ENCODE results near the gene CEACAM8.
"Not testable (repeated sequence)": the region's sequence is repeated elsewhere in the genome, so short reads cannot be mapped to it uniquely, and the experiment has no call there.

The CEACAM8 gene

DNA sequence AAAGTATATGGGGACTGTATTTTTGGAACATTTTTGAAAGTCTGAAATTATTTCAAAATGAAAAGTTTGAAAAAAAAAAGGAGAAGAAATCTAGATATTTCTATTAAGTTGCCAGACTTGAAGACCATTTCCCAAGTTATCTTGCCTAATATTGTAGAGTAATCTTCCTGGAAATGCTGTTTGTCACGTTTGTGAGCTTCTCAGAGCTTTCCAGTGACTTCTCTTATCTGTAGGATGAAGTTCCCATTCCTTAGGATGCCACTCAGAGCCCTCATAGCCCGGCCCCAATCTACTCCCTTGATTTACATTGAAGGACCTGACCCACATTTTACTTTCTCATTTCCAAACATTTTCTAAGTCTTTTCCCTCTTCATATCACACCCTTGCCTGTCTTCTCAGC, 23.6 kb downstream of the CEACAM8 start:
- no peak for FAIRE-seq

- no peak for FAIRE-seq
These were observed 25.5 kb downstream of the CEACAM8 start for GRCh38 chr19:42569193-42569592.

DNA sequence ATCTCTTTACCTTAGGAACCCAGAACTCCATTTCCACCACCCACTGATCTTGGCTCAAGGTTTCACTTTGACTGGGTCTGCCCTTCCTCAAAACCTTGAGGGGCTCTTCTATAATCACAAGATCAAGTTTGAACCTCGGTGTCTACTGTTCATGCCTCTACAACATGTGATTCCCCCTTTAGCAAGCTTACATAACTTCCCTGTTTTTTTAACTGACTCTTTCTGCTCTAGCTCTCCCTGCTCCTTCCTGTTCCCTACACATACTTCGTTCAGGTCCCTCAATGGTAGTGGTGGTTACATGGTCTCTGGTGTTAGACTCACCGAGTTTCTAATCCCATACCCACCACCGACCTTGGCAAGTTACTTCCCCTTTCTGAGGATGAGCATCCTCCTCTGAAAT, 26.7 kb downstream of the CEACAM8 start:
- no peak for FAIRE-seq

DNA sequence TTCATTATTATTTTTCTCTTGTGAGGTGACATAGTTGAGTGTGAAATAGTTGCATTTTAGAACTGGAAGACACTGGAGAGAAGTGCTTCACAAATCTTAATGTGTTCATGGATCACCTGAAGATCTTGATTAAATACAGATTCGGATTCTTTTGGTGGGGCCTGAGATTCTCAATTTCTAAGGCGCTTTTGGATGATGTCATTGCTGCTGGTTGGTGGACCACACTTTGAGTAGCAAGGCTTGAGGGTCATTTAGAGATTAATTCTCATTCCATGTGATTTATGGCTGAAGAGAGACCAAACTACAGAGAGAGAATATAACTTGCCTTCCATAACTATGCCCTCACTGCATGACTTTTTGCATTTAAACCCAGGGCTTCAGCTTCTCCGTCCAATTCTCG, 27.2 kb downstream of the CEACAM8 start:
- no peak for FAIRE-seq

DNA sequence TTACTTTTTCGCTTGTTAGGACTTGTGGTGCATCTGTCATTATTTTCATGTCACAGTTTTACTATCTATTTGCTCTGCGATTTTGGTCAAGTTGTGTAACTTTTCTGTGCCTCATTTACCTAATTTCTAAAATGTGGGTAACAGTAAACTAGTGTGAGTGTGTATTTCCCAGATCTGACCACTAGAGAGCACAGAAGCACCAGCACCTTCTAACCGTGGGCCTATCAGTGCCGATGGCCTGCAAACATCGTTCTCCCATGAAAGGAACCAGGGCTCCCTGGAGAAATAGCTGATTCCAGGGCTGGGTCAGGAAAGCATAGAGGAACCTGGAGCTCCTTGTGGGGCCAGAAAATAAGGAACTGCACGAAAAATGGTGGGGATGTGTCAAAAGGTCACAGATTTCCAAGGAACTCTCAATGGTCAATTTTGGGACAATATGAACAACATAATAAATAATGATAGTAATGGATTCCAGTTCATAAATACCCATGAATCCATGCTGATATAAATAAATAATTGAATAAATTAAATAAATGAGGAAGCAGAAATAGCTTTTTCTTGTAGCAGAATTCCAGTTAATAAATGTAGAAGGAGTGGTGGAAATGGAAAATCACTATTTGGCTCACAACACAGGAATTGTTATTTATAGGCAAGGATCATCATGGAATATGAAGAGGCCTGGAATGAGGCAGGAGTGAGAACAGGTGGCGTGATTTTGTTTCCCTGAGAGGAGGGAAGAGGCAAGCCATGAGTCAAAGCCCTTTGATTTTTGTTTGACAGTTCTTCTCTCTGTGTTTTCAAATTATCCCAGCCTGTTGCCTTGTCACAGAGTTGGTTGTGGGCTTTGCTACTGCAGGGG, 31.1 kb downstream of the CEACAM8 start:
- FAIRE-seq: peak; percentile 72

GRCh38 chr19:42561512-42561911, 33.2 kb downstream of the CEACAM8 start:
- FAIRE-seq: no peak

DNA sequence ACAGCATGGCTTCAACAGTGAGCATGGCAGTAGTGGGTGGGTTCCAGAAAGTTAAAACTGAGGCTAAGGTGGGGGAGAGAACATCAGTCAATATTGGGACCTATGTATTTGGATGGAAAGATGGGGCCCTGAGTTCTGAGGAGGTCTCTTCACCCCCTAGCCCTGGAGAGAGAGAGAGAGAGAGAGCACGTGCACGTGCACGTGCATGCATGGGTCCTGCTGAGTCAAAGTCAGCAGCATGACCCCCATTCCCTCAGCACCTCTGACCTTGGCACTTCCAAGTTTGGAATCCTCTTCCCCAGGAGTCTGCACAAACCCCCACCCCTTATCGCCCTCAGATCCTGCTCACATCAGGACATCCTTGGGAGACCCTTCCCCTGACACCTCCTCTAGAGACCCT, 34.0 kb downstream of the CEACAM8 start:
- FAIRE-seq: no peak

DNA sequence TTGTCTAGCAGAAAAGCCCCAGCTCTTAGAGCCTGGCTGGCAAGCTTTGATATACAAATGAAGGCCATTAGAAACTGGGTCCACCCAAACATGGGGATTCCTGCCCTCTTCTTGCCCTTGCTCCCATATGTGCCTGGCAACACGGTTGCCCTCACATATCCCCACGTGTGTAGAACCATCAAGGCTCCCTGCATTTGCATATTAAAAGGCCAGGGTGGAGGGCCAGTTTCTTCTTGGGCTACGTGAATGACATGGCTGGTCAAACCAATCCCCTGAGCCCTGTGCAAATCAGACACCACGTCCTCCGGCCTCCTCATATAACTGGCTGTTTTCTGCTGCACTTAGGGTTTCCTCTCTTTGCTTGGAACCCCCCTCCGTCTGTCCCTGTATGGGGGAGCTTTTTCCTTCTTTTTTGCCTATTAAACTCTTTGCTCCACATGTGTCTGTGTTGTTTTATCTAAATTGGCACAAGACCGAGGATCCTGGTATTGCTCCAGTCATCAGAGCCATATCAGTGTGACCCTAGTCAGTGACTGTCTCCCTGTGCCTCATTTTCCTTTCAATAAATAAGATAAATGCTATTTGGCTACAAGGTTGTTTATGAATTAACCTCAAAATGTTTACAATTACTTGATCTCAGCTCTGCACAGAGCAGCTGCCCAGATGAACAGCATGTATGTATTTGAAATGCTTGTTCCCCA, 36.1 kb downstream of the CEACAM8 start:
- no peak for FAIRE-seq

DNA sequence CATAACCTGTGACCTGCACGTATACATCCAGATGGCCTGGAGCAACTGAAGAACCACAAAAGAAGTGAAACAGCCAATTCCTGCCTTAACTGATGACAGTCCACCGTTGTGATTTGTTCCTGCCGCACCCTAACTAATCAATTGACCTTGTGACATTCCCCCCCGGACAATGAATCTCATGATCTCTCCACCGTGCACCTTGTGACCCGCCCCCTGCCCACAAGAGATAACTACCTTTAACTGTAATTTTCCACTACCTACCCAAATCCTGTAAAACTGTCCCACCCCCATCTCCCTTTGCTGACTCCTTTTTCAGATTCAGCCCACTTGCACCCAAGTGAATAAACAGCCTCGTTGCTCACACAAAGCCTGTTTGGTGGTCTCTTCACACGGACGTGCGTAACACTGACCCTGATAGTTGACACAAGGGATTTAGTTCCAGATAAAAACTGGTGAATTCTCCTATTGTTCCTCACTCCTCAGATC, 37.3 kb downstream of the CEACAM8 start:
- FAIRE-seq: not testable (repeated sequence)

DNA sequence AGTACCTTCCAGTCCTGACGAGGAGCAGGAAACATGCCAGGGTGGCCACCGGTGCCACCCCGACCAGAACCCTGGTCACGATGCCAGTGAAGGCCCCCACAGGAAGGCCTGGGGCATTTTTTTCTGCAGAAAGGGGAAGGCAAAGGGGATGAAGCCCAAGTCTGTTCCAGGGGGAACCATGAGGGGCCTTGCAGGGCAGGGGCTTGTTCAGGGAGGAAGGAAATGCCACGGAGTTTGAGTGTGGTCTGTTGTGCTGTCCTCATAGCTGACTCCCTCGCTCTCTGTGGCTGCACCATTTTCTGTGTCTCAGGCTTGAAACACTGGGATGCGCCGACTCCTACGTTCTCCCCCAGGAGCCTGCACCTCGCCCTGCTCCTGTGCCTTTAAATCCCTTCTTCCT, 38.9 kb downstream of the CEACAM8 start:
- FAIRE-seq: no peak

DNA sequence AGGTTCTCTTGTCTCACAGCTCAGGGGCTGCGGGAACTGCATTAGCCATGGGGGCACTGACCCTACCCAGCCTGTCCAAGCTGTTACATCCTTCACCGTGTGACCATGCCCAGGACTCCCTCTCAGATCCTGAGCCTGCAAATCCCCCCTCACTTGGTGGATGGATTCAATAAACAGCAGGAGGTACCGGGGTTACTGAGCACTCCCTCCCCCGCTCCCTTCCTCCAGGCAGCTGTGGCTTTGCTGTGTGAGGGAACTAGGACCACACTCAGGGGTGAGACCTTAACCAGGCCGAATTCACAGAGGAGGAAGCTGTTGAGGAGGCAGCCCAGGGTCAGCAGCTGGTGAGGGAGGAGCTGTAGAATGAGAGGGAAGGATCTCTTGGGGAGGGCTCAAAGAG, 39.4 kb downstream of the CEACAM8 start:
- FAIRE-seq: no peak

DNA sequence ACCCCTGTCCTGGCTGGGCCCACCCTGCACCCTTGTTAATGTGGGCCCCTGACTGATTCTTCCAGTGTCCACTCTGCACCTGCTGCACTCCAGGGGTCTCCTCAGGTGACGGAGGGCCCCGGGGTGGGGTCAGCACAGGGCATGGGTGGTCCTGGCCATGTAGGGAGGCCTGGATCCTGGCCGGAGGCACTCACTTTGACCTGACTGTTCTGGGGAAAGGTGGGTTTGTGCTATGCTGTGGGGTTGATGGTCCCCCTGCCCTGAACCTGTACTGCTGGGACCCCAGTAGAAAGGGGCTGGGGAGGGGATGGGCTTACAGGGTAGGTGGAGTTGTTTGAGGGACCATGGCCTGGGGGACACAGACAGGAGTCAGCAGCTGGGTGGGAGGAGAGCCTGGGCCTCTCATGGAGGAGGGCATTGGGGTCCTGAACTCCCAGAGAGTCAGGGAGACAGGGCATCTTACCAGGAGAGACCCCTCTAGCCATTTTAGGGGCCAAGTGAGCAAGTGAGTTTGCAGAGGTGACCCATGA, 40.6 kb downstream of the CEACAM8 start:
- no peak for FAIRE-seq

DNA sequence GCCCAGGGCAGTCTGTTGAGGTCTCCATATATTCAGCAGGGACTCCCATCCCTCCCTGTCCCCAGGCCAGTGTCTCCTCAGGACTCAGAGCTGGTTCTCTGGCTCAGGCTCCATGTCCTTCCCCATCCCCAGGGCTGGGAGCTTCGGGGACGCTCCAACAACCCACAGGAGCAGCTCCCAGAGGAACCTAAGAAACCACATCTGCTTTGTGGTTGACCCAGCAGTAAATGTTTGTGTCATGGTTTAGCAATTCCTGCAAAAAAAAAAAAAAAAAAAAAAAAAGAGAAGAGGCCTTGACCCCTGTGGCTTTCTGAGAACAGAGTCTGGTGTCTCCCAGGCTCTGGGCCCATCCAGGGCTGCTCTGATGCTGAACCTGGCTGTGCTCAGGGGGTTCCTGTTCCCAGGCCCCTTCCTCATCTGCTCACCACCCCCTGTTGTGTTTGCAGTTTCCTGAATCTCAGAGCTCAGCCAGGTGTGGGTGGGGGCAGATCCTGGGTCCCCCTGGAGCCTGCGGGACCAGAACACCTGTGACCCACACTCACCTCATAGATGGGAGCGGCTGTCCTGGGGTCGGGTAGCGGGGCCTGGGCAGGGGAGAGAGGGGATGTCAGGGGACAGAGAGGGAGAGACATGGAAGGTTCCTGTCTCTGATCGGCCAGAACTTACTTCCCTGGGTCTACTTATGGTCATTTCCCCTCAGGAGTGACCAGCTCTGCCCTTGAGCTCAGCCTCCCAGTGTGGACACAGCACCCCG, 41.3 kb downstream of the CEACAM8 start:
- FAIRE-seq: no peak

GRCh38 chr19:42552086-42553065, 42.3 kb downstream of the CEACAM8 start:
- FAIRE-seq: no peak

GRCh38 chr19:42550521-42550920, 44.2 kb downstream of the CEACAM8 start:
- not testable (repeated sequence) for FAIRE-seq

- FAIRE-seq: not testable (repeated sequence)
These were observed 45.7 kb downstream of the CEACAM8 start for GRCh38 chr19:42549067-42549466.

- no peak for FAIRE-seq
These were observed 46.2 kb downstream of the CEACAM8 start for GRCh38 chr19:42548552-42548951.

DNA sequence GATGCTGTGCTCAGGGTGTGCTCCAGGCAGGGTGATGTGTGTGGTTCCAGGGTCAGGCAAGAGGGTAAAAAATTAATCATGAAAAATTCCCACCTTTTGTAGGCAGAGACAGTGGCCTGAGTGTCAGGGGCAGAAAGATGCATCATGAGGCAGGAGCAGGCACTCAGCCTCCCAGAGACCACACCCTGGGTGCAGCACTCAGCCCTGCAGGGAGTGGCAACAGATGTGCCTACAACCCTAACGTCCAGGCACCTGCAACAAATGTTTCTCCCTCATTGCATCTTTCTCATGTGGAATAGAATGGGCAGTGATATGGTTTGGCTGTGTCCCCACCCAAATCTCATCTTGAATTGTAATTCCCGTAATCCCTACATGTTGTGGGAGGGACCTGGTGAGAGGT, 46.8 kb downstream of the CEACAM8 start:
- FAIRE-seq: no peak

- FAIRE-seq: no peak
These were observed 47.8 kb downstream of the CEACAM8 start for GRCh38 chr19:42546831-42547500.

- no peak for FAIRE-seq
These were observed 50.6 kb downstream of the CEACAM8 start for GRCh38 chr19:42544146-42544545.

DNA sequence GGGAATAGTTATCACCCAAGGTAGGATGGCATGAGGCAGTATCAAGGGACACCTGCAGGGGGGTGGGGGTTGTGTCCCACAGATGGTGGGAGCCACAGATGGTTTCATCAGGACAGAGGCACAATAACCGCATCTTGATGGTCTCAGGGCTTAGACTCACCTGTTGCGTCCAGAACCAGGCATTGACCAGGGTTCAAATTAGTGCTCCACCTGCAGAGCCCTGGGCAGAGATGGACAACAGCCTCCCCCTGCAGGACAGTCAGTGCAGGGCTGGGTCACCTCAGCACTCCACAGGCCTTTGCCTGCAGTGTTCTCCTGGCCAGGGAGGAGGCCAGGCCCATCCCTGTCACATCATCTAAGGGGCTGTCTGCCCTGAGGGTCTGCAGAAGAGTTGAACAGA, 51.9 kb downstream of the CEACAM8 start:
- FAIRE-seq: no peak

Data from A204.1 (cell line).